IMR-90 (cell line): ENCODE results near the gene PLEKHH1. TPM values are rescaled to one million over a fixed set of nuclear protein-coding genes. Genes with fewer than 3 reads are reported as not detected.

ENCODE experiments used
- ATAC-seq: fragments of 200-7000 bp; cut with Tn5 transposase; 2 replicates; pipeline ENCODE4 v1.9.1; 2020; ENCODE audit warnings: low read depth, mild to moderate bottlenecking, moderate library complexity
- BruUV-seq: library from RNA; stranded (reverse); fragments of 400-500 nt; replicated peaks from 2 replicates; lab custom pipeline; 2021; lab: Mats Ljungman, UMichigan
- CTCF ChIA-PET: fragments of 300-600 bp; formaldehyde crosslinking; extraction: SDS; loops from one replicate; lab custom pipeline; 2021; ENCODE audit warnings: antibody characterized with exemption; lab: Yijun Ruan, JAX
- POLR2A ChIA-PET: fragments of 300-600 bp; sonication (Branson Sonifier 250); formaldehyde crosslinking; loops from one replicate; lab custom pipeline; 2022; ENCODE audit warnings: antibody characterized with exemption; ENCODE audit not compliant: unreplicated experiment; lab: Charles Lee
- DNase-seq: peaks from one replicate; pipeline ENCODE4 v3.0.0; 2013
- H2AFZ ChIP-seq: replicated peaks from 2 replicates; pipeline ENCODE3; 2013; ENCODE audit warnings: low read length, mild to moderate bottlenecking; ENCODE audit not compliant: poor library complexity
- H2AK5ac ChIP-seq: 2 replicates; pipeline ENCODE4 v1.6.1; 2013; ENCODE audit warnings: low read depth, low read length, inconsistent platforms
- H2AK9ac ChIP-seq: replicated peaks from 2 replicates; pipeline ENCODE3; 2013; ENCODE audit warnings: mild to moderate bottlenecking, low read depth, low read length, moderate library complexity; ENCODE audit not compliant: poor library complexity
- H2BK120ac ChIP-seq: 2 replicates; pipeline ENCODE4 v1.6.1; 2013; ENCODE audit warnings: low read depth, low read length, inconsistent platforms
- H2BK15ac ChIP-seq: 3 replicates; pipeline ENCODE4 v1.6.1; 2013; ENCODE audit warnings: low read depth, low read length, inconsistent platforms
- H2BK20ac ChIP-seq: 2 replicates; pipeline ENCODE4 v1.6.1; 2013; ENCODE audit warnings: low read depth, mild to moderate bottlenecking, inconsistent platforms, low read length, moderate library complexity
- H2BK5ac ChIP-seq: 2 replicates; pipeline ENCODE4 v1.6.1; 2013; ENCODE audit warnings: mild to moderate bottlenecking, low read depth, low read length, inconsistent platforms; ENCODE audit not compliant: poor library complexity, severe bottlenecking
- H3K14ac ChIP-seq: replicated peaks from 2 replicates; pipeline ENCODE4 v1.6.1; 2013; ENCODE audit warnings: low read depth, low read length, inconsistent platforms
- H3K18ac ChIP-seq: 2 replicates; pipeline ENCODE4 v1.6.1; 2013; ENCODE audit warnings: low read depth, low read length, control low read depth
- H3K23ac ChIP-seq: 2 replicates; pipeline ENCODE4 v1.6.1; 2013; ENCODE audit warnings: low read depth, low read length, inconsistent platforms
- H3K27ac ChIP-seq: 2 replicates; pipeline ENCODE4 v1.5.1; 2013; ENCODE audit warnings: mild to moderate bottlenecking, control low read depth, low read length; ENCODE audit not compliant: insufficient read depth
- H3K27me3 ChIP-seq: 2 replicates; pipeline ENCODE4 v1.6.1; 2013; ENCODE audit warnings: low read length; ENCODE audit not compliant: control insufficient read depth, insufficient read depth
- H3K36me3 ChIP-seq: 2 replicates; pipeline ENCODE4 v1.6.1; 2013; ENCODE audit warnings: low read length, mixed read lengths; ENCODE audit not compliant: control insufficient read depth, insufficient read depth
- H3K4ac ChIP-seq: 2 replicates; pipeline ENCODE4 v1.6.1; 2013; ENCODE audit warnings: low read depth, low read length, inconsistent platforms
- H3K4me1 ChIP-seq: 2 replicates; pipeline ENCODE4 v1.6.1; 2013; ENCODE audit warnings: low read length, mixed read lengths; ENCODE audit not compliant: control insufficient read depth, insufficient read depth
- H3K4me2 ChIP-seq: 2 replicates; pipeline ENCODE4 v1.6.1; 2013; ENCODE audit warnings: low read depth, mild to moderate bottlenecking, control low read depth, low read length, moderate library complexity
- H3K4me3 ChIP-seq: 2 replicates; pipeline ENCODE4 v1.5.1; 2013; ENCODE audit warnings: low read depth, mild to moderate bottlenecking, control low read depth, low read length, moderate library complexity; ENCODE audit not compliant: insufficient read depth
- H3K56ac ChIP-seq: 2 replicates; pipeline ENCODE4 v1.6.1; 2013; ENCODE audit warnings: low read length, inconsistent platforms; ENCODE audit not compliant: insufficient read depth; ENCODE audit errors: extremely low read depth
- H3K79me1 ChIP-seq, 2 experiments: 2 replicates each; pipeline ENCODE4 v1.6.1; 2013; ENCODE audit warnings: low read length in 2 of 2, inconsistent platforms in 1 of 2, low read depth in 1 of 2
- H3K9ac ChIP-seq: 2 replicates; pipeline ENCODE4 v1.6.1; 2013; ENCODE audit warnings: low read depth, low read length, control low read depth
- H3K9me1 ChIP-seq: 2 replicates; pipeline ENCODE4 v1.6.1; 2013; ENCODE audit warnings: low read length, inconsistent platforms; ENCODE audit not compliant: insufficient read depth
- H3K9me3 ChIP-seq: 2 replicates; pipeline ENCODE4 v1.6.1; 2013; ENCODE audit warnings: low read length; ENCODE audit not compliant: control insufficient read depth, insufficient read depth
- H4K20me1 ChIP-seq: 2 replicates; pipeline ENCODE4 v1.6.1; 2013; ENCODE audit warnings: low read length, inconsistent platforms; ENCODE audit not compliant: insufficient read depth
- H4K5ac ChIP-seq: 2 replicates; pipeline ENCODE4 v1.6.1; 2013; ENCODE audit warnings: mild to moderate bottlenecking, low read depth, low read length, control low read depth
- H4K8ac ChIP-seq, 2 experiments: 2 replicates each; pipeline ENCODE4 v1.6.1; 2013; ENCODE audit warnings: low read depth in 2 of 2, low read length in 2 of 2, control low read depth in 1 of 2, inconsistent platforms in 1 of 2
- H4K91ac ChIP-seq: 2 replicates; pipeline ENCODE4 v1.6.1; 2013; ENCODE audit warnings: low read depth, low read length, inconsistent platforms; ENCODE audit not compliant: insufficient read depth
- BHLHE40 ChIP-seq: fragments of 150-350 bp; IDR thresholded peaks from 2 replicates; pipeline ENCODE4 v1.6.1; 2016; ENCODE audit warnings: mild to moderate bottlenecking, low read depth, low read length
- CHD1 ChIP-seq: IDR thresholded peaks from 2 replicates; pipeline ENCODE4 v1.6.1; 2012; ENCODE audit warnings: low read depth, low read length, improper control_type of control experiment
- FOS ChIP-seq: fragments of 150-350 bp; IDR thresholded peaks from 2 replicates; pipeline ENCODE4 v1.6.1; 2016; ENCODE audit warnings: low read depth, low read length
- MAFK ChIP-seq: IDR thresholded peaks from 2 replicates; pipeline ENCODE4 v1.6.1; 2012; ENCODE audit warnings: low read depth, low read length, improper control_type of control experiment
- MAZ ChIP-seq: IDR thresholded peaks from 2 replicates; pipeline ENCODE4 v1.6.1; 2012; ENCODE audit warnings: low read depth, mild to moderate bottlenecking, low read length, improper control_type of control experiment, moderate library complexity, borderline replicate concordance
- MXI1 ChIP-seq: IDR thresholded peaks from 2 replicates; pipeline ENCODE4 v1.6.1; 2012; ENCODE audit warnings: low read depth, mild to moderate bottlenecking, low read length, moderate library complexity, borderline replicate concordance
- POLR2A ChIP-seq: IDR thresholded peaks from 2 replicates; pipeline ENCODE4 v1.6.1; 2012; ENCODE audit warnings: mild to moderate bottlenecking, low read depth, low read length
- RAD21 ChIP-seq: IDR thresholded peaks from 2 replicates; pipeline ENCODE4 v1.6.1; 2012; ENCODE audit warnings: low read length, improper control_type of control experiment
- RFX5 ChIP-seq: IDR thresholded peaks from 2 replicates; pipeline ENCODE4 v1.8.0; 2012; ENCODE audit warnings: low read depth, mild to moderate bottlenecking, low read length, moderate library complexity
- SMC3 ChIP-seq: fragments of 150-350 bp; IDR thresholded peaks from 2 replicates; pipeline ENCODE4 v1.6.1; 2016; ENCODE audit warnings: low read depth, mild to moderate bottlenecking, antibody characterized with exemption, low read length, moderate library complexity
- WGBS, 2 experiments: methylation state at CpG; one replicate each; pipeline versions ENCODE4 v1.1.5 to v1.1.7; 2013; ENCODE audit warnings: missing lambda C conversion rate in 2 of 2; ENCODE audit not compliant: insufficient read length in 1 of 2; ENCODE audit errors: extremely low coverage in 2 of 2; 5-methylcytosine and 5-hydroxymethylcytosine counted together
- dilution Hi-C: fragments of 300-500 bp; cut with HindIII; formaldehyde crosslinking; loops from one replicate; pipeline ENCODE4 v1.14.3; 2018; ENCODE audit warnings: low sequenced_read_pairs; ENCODE audit not compliant: unreplicated experiment
- in situ Hi-C: fragments of 300-500 bp; cut with MboI; formaldehyde crosslinking; loops from 3 replicates; pipeline ENCODE4 v1.14.3; 2019; ENCODE audit warnings: low sequenced_read_pairs, inconsistent platforms, mixed read lengths
- intact Hi-C: fragments of 100-400 bp; cut with micrococcal nuclease; formaldehyde crosslinking; loops from 2 replicates; pipeline ENCODE4 v1.10.0; 2022
- polyA plus RNA-seq, 3 experiments: library from polyadenylated mRNA; depleted of rRNA; stranded (reverse); fragments of >200 nt; gene quantifications; 2 replicates each; pipeline ENCODE4 v1.2.3, GENCODE V29; 2012; ENCODE audit warnings: low replicate concordance in 1 of 3
- total RNA-seq: library from RNA; depleted of rRNA; stranded (reverse); fragments of >200 nt; gene quantifications from 2 replicates; pipeline ENCODE4 v1.2.3, GENCODE V29; 2012
- TF ChIP-seq, protein P1 (sequence below): fragments of 150-350 bp; IDR thresholded peaks from 2 replicates; pipeline ENCODE4 v1.6.1; 2017; ENCODE audit warnings: mild to moderate bottlenecking, antibody characterized with exemption, low read length, low read depth
- TF ChIP-seq, protein P2 (sequence below): fragments of 150-350 bp; IDR thresholded peaks from 2 replicates; pipeline ENCODE4 v1.6.1; 2016; ENCODE audit warnings: low read depth, mild to moderate bottlenecking, low read length, moderate library complexity, borderline replicate concordance
- TF ChIP-seq, protein P3 (sequence below): conservative IDR thresholded peaks from 2 replicates; pipeline ENCODE4 v1.5.1; 2012; ENCODE audit warnings: mild to moderate bottlenecking, low read depth, low read length, improper control_type of control experiment

PLEKHH1 gene
- total and polyA plus RNA-seq, 2 of the 4 experiments (the other 2 are of a cell fraction): under 0.01 to 0.34 TPM

DNA sequence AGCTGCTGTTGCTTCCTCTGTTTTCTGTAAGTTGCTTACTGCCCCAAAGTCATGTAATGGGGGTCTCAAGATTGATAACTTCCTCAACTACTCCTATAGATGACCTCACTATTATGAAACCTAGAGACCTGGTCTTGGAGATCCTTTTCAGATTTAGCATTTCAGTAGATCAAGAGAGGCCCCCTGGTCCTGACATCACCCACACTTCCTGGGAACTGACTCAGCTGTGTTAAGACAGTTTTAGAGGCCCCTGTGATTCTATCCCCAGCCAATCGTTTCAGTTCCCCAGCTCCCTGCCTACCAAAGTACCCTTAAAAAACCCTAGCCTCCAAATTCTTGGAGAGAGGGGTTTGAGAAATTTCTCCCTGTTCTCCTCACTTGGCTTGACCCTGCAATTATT, 77.4 kb downstream of the PLEKHH1 start:
- no peak overlapping the region for H3K4me3 ChIP-seq
- H4K8ac ChIP-seq: no peak overlapping the region
- H4K91ac ChIP-seq: no peak overlapping the region
- H2BK120ac ChIP-seq: no peak overlapping the region
- no TSS peak for BruUV-seq
- H2AK5ac ChIP-seq: no peak overlapping the region
- no peak overlapping the region for H2BK15ac ChIP-seq
- no peak overlapping the region for H3K18ac ChIP-seq
- no peaks in the 10 kb centered on the region for H3K79me1 ChIP-seq
- H2AFZ ChIP-seq: no peak overlapping the region
- peaks cover 35% of the 10 kb centered on the region for H3K27me3 ChIP-seq
- DNase-seq (no peak), ATAC-seq (no peak)
- H4K5ac ChIP-seq: no peak overlapping the region
- TF ChIP-seq MAFK (no peak), RAD21 (no peak), POLR2A (no peak), BHLHE40 (no peak), FOS (no peak), RFX5 (no peak), MXI1 (no peak), CHD1 (no peak), MAZ (no peak), SMC3 (no peak)
- TF ChIP-seq, protein P1, sequence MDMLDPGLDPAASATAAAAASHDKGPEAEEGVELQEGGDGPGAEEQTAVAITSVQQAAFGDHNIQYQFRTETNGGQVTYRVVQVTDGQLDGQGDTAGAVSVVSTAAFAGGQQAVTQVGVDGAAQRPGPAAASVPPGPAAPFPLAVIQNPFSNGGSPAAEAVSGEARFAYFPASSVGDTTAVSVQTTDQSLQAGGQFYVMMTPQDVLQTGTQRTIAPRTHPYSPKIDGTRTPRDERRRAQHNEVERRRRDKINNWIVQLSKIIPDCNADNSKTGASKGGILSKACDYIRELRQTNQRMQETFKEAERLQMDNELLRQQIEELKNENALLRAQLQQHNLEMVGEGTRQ: no peak
- TF ChIP-seq, protein P2, sequence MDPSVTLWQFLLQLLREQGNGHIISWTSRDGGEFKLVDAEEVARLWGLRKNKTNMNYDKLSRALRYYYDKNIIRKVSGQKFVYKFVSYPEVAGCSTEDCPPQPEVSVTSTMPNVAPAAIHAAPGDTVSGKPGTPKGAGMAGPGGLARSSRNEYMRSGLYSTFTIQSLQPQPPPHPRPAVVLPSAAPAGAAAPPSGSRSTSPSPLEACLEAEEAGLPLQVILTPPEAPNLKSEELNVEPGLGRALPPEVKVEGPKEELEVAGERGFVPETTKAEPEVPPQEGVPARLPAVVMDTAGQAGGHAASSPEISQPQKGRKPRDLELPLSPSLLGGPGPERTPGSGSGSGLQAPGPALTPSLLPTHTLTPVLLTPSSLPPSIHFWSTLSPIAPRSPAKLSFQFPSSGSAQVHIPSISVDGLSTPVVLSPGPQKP: no peak
- TF ChIP-seq, protein P3, sequence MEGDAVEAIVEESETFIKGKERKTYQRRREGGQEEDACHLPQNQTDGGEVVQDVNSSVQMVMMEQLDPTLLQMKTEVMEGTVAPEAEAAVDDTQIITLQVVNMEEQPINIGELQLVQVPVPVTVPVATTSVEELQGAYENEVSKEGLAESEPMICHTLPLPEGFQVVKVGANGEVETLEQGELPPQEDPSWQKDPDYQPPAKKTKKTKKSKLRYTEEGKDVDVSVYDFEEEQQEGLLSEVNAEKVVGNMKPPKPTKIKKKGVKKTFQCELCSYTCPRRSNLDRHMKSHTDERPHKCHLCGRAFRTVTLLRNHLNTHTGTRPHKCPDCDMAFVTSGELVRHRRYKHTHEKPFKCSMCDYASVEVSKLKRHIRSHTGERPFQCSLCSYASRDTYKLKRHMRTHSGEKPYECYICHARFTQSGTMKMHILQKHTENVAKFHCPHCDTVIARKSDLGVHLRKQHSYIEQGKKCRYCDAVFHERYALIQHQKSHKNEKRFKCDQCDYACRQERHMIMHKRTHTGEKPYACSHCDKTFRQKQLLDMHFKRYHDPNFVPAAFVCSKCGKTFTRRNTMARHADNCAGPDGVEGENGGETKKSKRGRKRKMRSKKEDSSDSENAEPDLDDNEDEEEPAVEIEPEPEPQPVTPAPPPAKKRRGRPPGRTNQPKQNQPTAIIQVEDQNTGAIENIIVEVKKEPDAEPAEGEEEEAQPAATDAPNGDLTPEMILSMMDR: no peak
- H2BK20ac ChIP-seq: no peak overlapping the region
- H3K4me2 ChIP-seq: no peak overlapping the region
- no peaks in the 10 kb centered on the region for H3K9me3 ChIP-seq
- ChIA-PET CTCF (no interaction called here), POLR2A (no interaction called here)
- no peaks in the 10 kb centered on the region for H3K9me1 ChIP-seq
- no peaks in the 10 kb centered on the region for H3K36me3 ChIP-seq
- intact Hi-C loops: no loop called here
- no peaks in the 10 kb centered on the region for H4K20me1 ChIP-seq
- H3K23ac ChIP-seq: no peak overlapping the region
- H2AK9ac ChIP-seq: no peak overlapping the region
- H3K14ac ChIP-seq: no peak overlapping the region
- in situ Hi-C loops: no loop called here
- whole genome bisulfite sequencing, 2 experiments: no CpG with 5 or more reads among the region's 1 CpG
- H2BK5ac ChIP-seq: no peak overlapping the region
- H3K27ac ChIP-seq: no peak overlapping the region
- dilution Hi-C loops: no loop called here
- no peak overlapping the region for H3K4ac ChIP-seq
- H3K4me1 ChIP-seq: no peaks in the 10 kb centered on the region
- no peak overlapping the region for H3K9ac ChIP-seq
- no peak overlapping the region for H3K56ac ChIP-seq
